ENCODE data around the gene PTPN21. TPM values are rescaled to one million over a fixed set of nuclear protein-coding genes. Genes with fewer than 3 reads are reported as not detected.

The PTPN21 gene
- total RNA-seq, 6 experiments from 2014 or later = 6.0 to 12.2 (median 10.3) TPM

DNA sequence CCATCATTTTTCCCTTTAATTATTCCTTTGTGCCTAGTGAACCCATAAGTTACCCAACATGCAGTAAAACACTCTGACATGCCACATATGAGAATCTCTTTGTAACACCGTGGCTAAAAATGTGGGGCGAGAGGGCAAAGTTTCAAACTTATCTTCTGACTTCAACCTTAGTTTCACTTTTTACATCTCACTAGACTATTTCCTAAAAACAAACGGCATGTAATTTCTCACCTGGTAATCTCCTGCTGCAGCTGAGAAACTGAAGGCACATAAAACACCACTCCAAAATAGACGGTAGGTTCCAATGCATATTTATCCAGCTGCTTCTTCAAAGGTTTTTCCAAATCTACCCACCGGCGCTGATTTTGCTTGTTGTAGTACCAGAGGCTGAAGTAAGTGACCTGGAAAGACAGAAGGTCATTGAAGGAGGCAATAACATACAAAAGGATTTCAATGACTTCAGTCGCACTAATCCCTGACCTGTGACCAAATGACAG, 37.9 kb downstream of the PTPN21 start:
- Histone ChIP-seq H3K4me1 (peaks cover 0 to 9% (median 4%) of the 10 kb centered on the region in 4 donors), H3K27ac (peak overlapping the region in 2 of 3 donors; percentile 35 to 66), H3K27me3 (no peaks in the 10 kb centered on the region), H3K4me3 (peak overlapping the region in 2 of 3 donors; percentile 37 to 48), H3K9me3 (no peaks in the 10 kb centered on the region), H3K36me3 (no peaks in the 10 kb centered on the region)
- WGBS (ENCODE audit: insufficient coverage, low coverage, low lambda C conversion rate, missing lambda C conversion rate) = 21% methylated on average over 7 of the region's 7 CpGs
- TF ChIP-seq, protein P1, sequence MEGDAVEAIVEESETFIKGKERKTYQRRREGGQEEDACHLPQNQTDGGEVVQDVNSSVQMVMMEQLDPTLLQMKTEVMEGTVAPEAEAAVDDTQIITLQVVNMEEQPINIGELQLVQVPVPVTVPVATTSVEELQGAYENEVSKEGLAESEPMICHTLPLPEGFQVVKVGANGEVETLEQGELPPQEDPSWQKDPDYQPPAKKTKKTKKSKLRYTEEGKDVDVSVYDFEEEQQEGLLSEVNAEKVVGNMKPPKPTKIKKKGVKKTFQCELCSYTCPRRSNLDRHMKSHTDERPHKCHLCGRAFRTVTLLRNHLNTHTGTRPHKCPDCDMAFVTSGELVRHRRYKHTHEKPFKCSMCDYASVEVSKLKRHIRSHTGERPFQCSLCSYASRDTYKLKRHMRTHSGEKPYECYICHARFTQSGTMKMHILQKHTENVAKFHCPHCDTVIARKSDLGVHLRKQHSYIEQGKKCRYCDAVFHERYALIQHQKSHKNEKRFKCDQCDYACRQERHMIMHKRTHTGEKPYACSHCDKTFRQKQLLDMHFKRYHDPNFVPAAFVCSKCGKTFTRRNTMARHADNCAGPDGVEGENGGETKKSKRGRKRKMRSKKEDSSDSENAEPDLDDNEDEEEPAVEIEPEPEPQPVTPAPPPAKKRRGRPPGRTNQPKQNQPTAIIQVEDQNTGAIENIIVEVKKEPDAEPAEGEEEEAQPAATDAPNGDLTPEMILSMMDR (IDR thresholded peaks at IDR 0.05) = no peak
- no peak for TF ChIP-seq POLR2A (IDR thresholded peaks at IDR 0.05)
- intact Hi-C loops (cut with DNase I) = no loop called here
- DNase-seq (no peak), ATAC-seq (peak; percentile 77 to 90 (median 85))

DNA sequence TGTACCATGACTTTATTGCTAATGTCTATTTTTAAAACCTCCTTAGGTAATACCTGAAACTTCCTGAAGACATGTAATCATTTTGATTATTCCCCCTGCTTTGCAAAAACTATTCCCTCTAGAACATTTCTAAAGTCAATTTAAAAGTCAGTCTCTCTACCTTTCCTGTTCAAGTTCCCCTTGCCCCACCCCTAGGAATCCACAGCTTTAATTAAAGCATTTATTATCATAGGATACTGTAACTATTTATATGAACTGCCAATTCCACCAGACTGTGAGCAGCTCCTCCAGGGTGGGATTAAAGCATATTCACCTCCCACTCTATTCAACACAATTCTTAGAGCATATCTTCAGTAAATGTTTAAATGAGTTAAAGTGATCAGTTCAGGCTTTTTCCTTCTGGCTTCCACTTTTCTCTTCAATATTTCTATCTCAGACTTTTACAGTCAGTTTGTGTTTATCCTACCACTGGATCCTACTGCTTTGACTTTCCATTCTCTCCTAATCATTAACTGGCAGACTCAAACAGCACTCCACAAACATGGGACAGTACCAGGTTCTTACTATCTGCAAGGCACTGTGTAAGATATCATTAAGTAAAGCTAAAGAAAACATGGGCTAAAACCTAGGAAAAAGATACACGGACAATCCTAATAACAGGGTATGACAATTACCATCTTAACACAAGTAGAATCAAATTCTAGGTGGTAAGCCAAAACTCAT, 39.1 kb downstream of the PTPN21 start:
- H3K36me3 ChIP-seq = no peaks in the 10 kb centered on the region
- H3K4me3 ChIP-seq = no peak overlapping the region
- H3K4me1 ChIP-seq = peaks cover 0 to 9% (median 4%) of the 10 kb centered on the region in 4 donors
- intact Hi-C loops (cut with DNase I) = no loop called here
- H3K9me3 ChIP-seq = no peaks in the 10 kb centered on the region
- WGBS (ENCODE audit: insufficient coverage, low coverage, low lambda C conversion rate, missing lambda C conversion rate) = 38% methylated on average over 1 of the region's 1 CpG
- TF ChIP-seq, protein P1 (IDR thresholded peaks at IDR 0.05) = no peak
- TF ChIP-seq POLR2A (IDR thresholded peaks at IDR 0.05) = no peak
- peak; percentile 44 to 76 (median 70) for ATAC-seq
- no peaks in the 10 kb centered on the region for H3K27me3 ChIP-seq
- DNase-seq = no peak
- H3K27ac ChIP-seq = no peak overlapping the region

DNA sequence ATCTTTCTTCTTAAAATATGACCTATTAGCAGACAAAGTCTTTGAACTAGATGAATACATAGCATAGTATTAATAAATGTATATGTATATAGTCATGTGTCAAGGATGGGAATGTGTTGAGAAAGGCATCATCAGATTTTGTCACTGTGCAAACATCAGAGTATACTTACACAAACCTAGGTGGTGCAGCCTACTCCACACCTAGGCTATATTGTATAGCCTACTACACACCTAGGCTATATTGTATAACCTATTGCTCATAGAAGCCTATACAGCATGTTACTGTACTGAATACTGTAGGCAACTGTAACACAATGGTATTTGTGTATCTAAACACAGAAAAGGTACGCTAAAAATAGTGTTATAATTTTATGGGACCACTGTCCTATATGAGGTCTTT, 47.6 kb downstream of the PTPN21 start:
- Histone ChIP-seq H3K9me3 (no peaks in the 10 kb centered on the region), H3K27me3 (no peaks in the 10 kb centered on the region), H3K27ac (no peak overlapping the region), H3K4me1 (no peaks in the 10 kb centered on the region), H3K4me3 (no peak overlapping the region), H3K36me3 (peaks cover 0 to 10% (median 0%) of the 10 kb centered on the region in 4 donors)
- ATAC-seq = no peak
- TF ChIP-seq, protein P1 (IDR thresholded peaks at IDR 0.05) = no peak
- TF ChIP-seq POLR2A (IDR thresholded peaks at IDR 0.05) = no peak
- WGBS (ENCODE audit: insufficient coverage, low coverage, low lambda C conversion rate, missing lambda C conversion rate) = 100% methylated on average over 1 of the region's 1 CpG
- DNase-seq = no peak
- intact Hi-C loops (cut with DNase I) = no loop called here

DNA sequence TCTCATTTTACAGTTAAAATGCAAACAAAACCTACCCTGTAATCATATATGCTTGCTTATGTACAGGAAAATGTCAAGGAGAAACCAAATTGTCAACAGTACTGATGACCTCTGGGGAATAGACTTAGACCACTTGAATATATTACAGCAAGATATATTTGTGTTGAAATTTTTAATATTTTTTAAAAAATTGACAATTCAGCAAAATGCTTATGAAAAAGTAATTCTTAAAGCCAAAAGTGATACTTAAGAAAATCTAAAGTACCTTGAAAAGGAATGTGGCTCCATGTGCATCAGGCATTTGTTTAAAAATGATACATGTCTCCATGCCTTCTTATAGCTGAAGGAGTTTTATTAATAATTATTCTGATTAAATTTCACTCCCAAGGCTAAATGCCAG, 49.2 kb downstream of the PTPN21 start:
- Histone ChIP-seq H3K27ac (no peak overlapping the region), H3K9me3 (no peaks in the 10 kb centered on the region), H3K4me3 (no peak overlapping the region), H3K4me1 (no peaks in the 10 kb centered on the region), H3K27me3 (no peaks in the 10 kb centered on the region), H3K36me3 (peaks cover 0 to 20% (median 0%) of the 10 kb centered on the region in 4 donors)
- ATAC-seq = no peak
- DNase-seq = no peak
- intact Hi-C loops (cut with DNase I) = no loop called here
- TF ChIP-seq, protein P1 (IDR thresholded peaks at IDR 0.05) = no peak
- TF ChIP-seq POLR2A (IDR thresholded peaks at IDR 0.05) = no peak

Measured in right lobe of liver (tissue), 6 donors.